Neutrophil (primary cell): ENCODE results near the gene NUMB.

Source experiments
- H3K27ac ChIP-seq: fragments of 200-600 bp; sonication (generic); 2 replicates; pipeline ENCODE4 v1.5.1; 2016; ENCODE audit warnings: mild to moderate bottlenecking, moderate library complexity
- H3K27me3 ChIP-seq: fragments of 200-600 bp; sonication (generic); 2 replicates; pipeline ENCODE4 v1.6.0; 2016; ENCODE audit warnings: mild to moderate bottlenecking
- H3K36me3 ChIP-seq: fragments of 200-600 bp; sonication (generic); 2 replicates; pipeline ENCODE4 v1.5.1; 2017
- H3K4me1 ChIP-seq, 2 experiments: fragments of 200-600 bp in 1 of 2; sonication (generic) in 1 of 2; 1 replicate in 1 of 2; 2 replicates in 1 of 2; pipeline versions ENCODE4 v1.5.1 to v1.6.1; 2013 to 2016; ENCODE audit warnings: low read depth in 1 of 2, low read length in 1 of 2, mild to moderate bottlenecking in 1 of 2, moderate library complexity in 1 of 2; ENCODE audit not compliant: control insufficient read depth in 1 of 2, insufficient read depth in 1 of 2
- H3K4me3 ChIP-seq, 2 experiments: fragments of 200-600 bp in 1 of 2; sonication (generic) in 1 of 2; 1 replicate in 1 of 2; 2 replicates in 1 of 2; pipeline ENCODE4 v1.5.1; 2013 to 2016; ENCODE audit warnings: low read depth in 1 of 2, low read length in 1 of 2, mild to moderate bottlenecking in 1 of 2, moderate library complexity in 1 of 2
- H3K9me3 ChIP-seq: fragments of 200-600 bp; sonication (generic); 2 replicates; pipeline ENCODE4 v1.5.1; 2016
- TF ChIP-seq, protein P1 (sequence below): fragments of 200-600 bp; sonication (generic); IDR thresholded peaks from 2 replicates; pipeline ENCODE4 v1.5.1; 2016; ENCODE audit warnings: antibody characterized with exemption

Gene NUMB

GRCh38 chr14:73443758-73444157 is 14.6 kb downstream of the NUMB start:
- H3K27me3 ChIP-seq, result no peaks in the 10 kb centered on the region
- TF ChIP-seq, protein P1, sequence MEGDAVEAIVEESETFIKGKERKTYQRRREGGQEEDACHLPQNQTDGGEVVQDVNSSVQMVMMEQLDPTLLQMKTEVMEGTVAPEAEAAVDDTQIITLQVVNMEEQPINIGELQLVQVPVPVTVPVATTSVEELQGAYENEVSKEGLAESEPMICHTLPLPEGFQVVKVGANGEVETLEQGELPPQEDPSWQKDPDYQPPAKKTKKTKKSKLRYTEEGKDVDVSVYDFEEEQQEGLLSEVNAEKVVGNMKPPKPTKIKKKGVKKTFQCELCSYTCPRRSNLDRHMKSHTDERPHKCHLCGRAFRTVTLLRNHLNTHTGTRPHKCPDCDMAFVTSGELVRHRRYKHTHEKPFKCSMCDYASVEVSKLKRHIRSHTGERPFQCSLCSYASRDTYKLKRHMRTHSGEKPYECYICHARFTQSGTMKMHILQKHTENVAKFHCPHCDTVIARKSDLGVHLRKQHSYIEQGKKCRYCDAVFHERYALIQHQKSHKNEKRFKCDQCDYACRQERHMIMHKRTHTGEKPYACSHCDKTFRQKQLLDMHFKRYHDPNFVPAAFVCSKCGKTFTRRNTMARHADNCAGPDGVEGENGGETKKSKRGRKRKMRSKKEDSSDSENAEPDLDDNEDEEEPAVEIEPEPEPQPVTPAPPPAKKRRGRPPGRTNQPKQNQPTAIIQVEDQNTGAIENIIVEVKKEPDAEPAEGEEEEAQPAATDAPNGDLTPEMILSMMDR, result no peak
- peaks cover 12% of the 10 kb centered on the region for H3K36me3 ChIP-seq
- no peaks in the 10 kb centered on the region for H3K4me1 ChIP-seq
- H3K9me3 ChIP-seq, result no peaks in the 10 kb centered on the region
- no peak overlapping the region for H3K4me3 ChIP-seq
- H3K27ac ChIP-seq, result no peak overlapping the region

GRCh38 chr14:73441286-73441685 is 17.1 kb downstream of the NUMB start:
- Histone ChIP-seq H3K27ac (no peak overlapping the region), H3K4me3 (no peak overlapping the region), H3K27me3 (no peaks in the 10 kb centered on the region), H3K36me3 (peaks cover 7% of the 10 kb centered on the region), H3K4me1 (no peaks in the 10 kb centered on the region), H3K9me3 (no peaks in the 10 kb centered on the region)
- TF ChIP-seq, protein P1, result no peak

DNA sequence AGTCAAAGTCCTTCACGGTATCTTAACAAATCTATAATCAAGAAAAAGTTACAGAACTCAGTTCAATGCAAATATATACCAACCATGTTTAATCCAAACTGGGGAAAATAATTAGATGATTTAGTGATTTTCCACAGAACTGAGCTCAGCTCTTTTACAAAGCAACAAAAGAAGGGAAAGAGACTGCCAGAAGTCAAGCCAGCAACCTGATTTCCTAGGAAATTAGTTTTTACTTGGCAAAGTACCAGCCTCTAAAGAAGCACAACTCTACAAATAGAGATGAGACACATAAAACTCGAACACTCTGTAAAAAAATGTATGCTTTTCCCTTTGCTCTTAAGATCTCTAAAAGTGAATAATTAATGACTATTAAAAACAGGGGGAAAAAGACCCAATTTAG is 19.4 kb downstream of the NUMB start:
- no peak overlapping the region for H3K27ac ChIP-seq
- TF ChIP-seq, protein P1, result no peak
- no peaks in the 10 kb centered on the region for H3K9me3 ChIP-seq
- peaks cover 7% of the 10 kb centered on the region for H3K36me3 ChIP-seq
- no peaks in the 10 kb centered on the region for H3K27me3 ChIP-seq
- no peaks in the 10 kb centered on the region for H3K4me1 ChIP-seq
- no peak overlapping the region for H3K4me3 ChIP-seq

- no peak overlapping the region for H3K27ac ChIP-seq
- no peaks in the 10 kb centered on the region for H3K4me1 ChIP-seq
- H3K9me3 ChIP-seq, result no peaks in the 10 kb centered on the region
- no peaks in the 10 kb centered on the region for H3K36me3 ChIP-seq
- TF ChIP-seq, protein P1, result no peak
- no peak overlapping the region for H3K4me3 ChIP-seq
- H3K27me3 ChIP-seq, result no peaks in the 10 kb centered on the region
Observed at GRCh38 chr14:73437206-73437605, 21.1 kb downstream of the NUMB start.

GRCh38 chr14:73432124-73432523 is 26.2 kb downstream of the NUMB start:
- no peaks in the 10 kb centered on the region for H3K27me3 ChIP-seq

More at GRCh38 chr14:73432124-73432523, 26.2 kb downstream of the NUMB start:
- no peak overlapping the region for H3K27ac ChIP-seq
- H3K4me3 ChIP-seq, result no peak overlapping the region
- H3K9me3 ChIP-seq, result no peaks in the 10 kb centered on the region
- H3K36me3 ChIP-seq, result peaks cover 13% of the 10 kb centered on the region
- peaks cover 5 to 13% of the 10 kb centered on the region in 2 experiments for H3K4me1 ChIP-seq
- TF ChIP-seq, protein P1, result no peak
